Measurements from ENCODE around the gene CPEB4. TPM values are rescaled to one million over a fixed set of nuclear protein-coding genes. Genes with fewer than 3 reads are reported as not detected.

Gene CPEB4
- total RNA-seq, 1 experiment from 2014 or later = 8.3 TPM

DNA sequence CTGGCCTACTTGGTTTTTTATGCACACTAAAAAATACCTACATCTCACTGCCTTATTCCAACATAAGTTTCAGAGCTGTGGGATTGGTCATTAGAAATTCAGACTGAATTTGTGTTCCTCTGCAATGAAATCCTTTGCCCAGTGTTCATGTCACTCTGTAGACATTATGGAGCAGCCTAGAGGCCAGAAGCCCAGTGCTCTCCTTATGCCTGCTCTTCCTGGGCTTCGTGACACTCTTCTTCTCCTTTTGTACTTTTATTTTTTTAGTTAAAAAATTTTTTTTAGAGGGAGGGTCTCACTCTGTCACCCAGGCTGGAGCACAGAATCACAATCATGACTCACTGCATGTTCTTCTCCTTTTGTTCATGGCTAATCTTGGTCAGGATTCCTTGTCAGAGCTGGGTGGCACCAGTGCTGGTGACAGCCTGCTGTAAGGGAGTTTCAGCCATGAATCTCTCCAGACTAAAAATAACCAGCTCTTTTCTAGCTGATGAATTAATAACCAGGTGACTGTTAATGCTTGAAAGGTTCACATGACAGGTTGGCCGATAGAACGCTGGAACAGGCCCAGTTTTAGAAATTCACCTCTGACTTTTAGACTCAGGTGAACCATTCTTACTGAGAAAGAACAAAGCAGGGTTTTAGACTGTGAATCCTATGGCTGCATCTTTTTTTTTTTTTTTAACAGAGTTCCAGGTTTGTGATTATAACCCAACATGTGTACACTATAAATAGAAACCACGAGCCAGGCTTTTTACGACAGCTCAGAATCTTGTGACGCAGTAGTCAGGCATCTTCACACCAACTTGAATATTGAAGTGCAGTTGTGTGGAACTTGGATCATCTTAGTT is 66.7 kb downstream of the CPEB4 start:
- DNase-seq = no peak
- H3K4me3 ChIP-seq (ENCODE audit: insufficient read depth, low read depth, low read length) = no peak overlapping the region
- H3K36me3 ChIP-seq (replicated peaks; ENCODE audit: control insufficient read depth, insufficient read depth, low read length) = peaks cover 3% of the 10 kb centered on the region
- no peaks in the 10 kb centered on the region for H3K27me3 ChIP-seq (ENCODE audit: control insufficient read depth, insufficient read depth, low read length)

GRCh38 chr5:173960986-173961385 is 72.8 kb downstream of the CPEB4 start:
- H3K4me3 ChIP-seq (ENCODE audit: insufficient read depth, low read depth, low read length) = no peak overlapping the region
- no peak for DNase-seq
- H3K27me3 ChIP-seq (ENCODE audit: control insufficient read depth, insufficient read depth, low read length) = no peaks in the 10 kb centered on the region
- peaks cover under 1% of the 10 kb centered on the region; the same call in 1 of the 2 replicates for H3K36me3 ChIP-seq (replicated peaks; ENCODE audit: control insufficient read depth, insufficient read depth, low read length)

GRCh38 chr5:173961418-173961817 is 73.3 kb downstream of the CPEB4 start:
- Histone ChIP-seq H3K36me3 (replicated peaks; ENCODE audit: control insufficient read depth, insufficient read depth, low read length) (no peaks in the 10 kb centered on the region), H3K27me3 (ENCODE audit: control insufficient read depth, insufficient read depth, low read length) (no peaks in the 10 kb centered on the region), H3K4me3 (ENCODE audit: insufficient read depth, low read depth, low read length) (no peak overlapping the region)
- no peak for DNase-seq

DNA sequence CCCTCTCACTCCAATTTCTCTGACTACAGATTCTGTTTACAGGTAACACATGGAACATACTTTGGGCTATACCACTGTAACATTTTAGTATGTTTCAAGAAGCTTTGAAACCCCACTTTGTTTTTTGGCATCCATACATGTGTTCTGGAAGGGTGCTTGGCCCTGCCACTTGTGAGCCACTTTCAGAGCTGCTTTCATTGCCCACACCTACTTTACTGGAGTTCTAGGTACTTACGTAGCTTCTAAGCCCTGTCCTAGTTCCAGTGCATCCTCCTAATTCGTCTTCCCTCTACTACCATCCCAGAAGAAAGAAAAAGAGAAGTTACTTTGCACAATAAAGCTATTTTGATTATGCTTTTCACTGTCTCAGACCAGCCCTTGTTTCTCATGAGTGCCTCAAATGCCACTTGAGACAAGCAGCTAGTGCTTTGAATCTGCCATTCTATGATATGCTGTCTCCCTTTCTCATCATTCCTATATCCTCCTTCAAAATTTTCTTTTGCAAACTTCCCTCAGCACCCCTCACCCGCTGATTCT is 74.4 kb downstream of the CPEB4 start:
- no peak overlapping the region for H3K4me3 ChIP-seq (ENCODE audit: insufficient read depth, low read depth, low read length)

GRCh38 chr5:173963182-173963838 is 75.2 kb downstream of the CPEB4 start:
- Histone ChIP-seq H3K27me3 (ENCODE audit: control insufficient read depth, insufficient read depth, low read length) (no peaks in the 10 kb centered on the region), H3K4me3 (ENCODE audit: insufficient read depth, low read depth, low read length) (peak overlapping the region; percentile 24), H3K36me3 (replicated peaks; ENCODE audit: control insufficient read depth, insufficient read depth, low read length) (no peaks in the 10 kb centered on the region)
- peak; percentile 17 for DNase-seq

More for the DNA sequence above, 74.4 kb downstream of the CPEB4 start:
- no peaks in the 10 kb centered on the region for H3K27me3 ChIP-seq (ENCODE audit: control insufficient read depth, insufficient read depth, low read length)
- H3K36me3 ChIP-seq (replicated peaks; ENCODE audit: control insufficient read depth, insufficient read depth, low read length) = no peaks in the 10 kb centered on the region
- no peak for DNase-seq

GRCh38 chr5:173963867-173964441 is 75.8 kb downstream of the CPEB4 start:
- H3K4me3 ChIP-seq (ENCODE audit: insufficient read depth, low read depth, low read length) = peak overlapping the region; percentile 46
- H3K36me3 ChIP-seq (replicated peaks; ENCODE audit: control insufficient read depth, insufficient read depth, low read length) = no peaks in the 10 kb centered on the region
- peak; percentile 84 for DNase-seq
- no peaks in the 10 kb centered on the region for H3K27me3 ChIP-seq (ENCODE audit: control insufficient read depth, insufficient read depth, low read length)

DNA sequence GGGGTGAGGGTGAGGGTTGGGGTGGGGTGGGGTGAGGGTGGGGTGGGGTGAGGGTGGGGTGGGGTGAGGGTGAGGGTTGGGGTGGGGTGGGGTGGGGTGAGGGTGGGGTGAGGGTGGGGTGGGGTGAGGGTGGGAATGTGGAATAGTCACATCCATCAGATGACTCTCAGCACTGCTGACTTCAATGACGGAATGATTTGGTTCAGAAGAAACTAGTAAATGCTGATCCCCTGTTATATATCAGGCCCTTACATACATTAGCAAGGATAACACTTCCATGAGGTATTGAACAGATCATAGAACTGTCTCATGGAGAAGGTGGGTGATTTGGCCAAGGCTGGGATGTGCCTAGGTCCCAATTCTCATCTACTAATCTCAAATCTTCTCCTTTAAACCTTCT is 76.4 kb downstream of the CPEB4 start:
- Histone ChIP-seq H3K27me3 (ENCODE audit: control insufficient read depth, insufficient read depth, low read length) (no peaks in the 10 kb centered on the region), H3K36me3 (replicated peaks; ENCODE audit: control insufficient read depth, insufficient read depth, low read length) (no peaks in the 10 kb centered on the region), H3K4me3 (ENCODE audit: insufficient read depth, low read depth, low read length) (peak overlapping the region; percentile 33)
- DNase-seq = peak; percentile 13

GRCh38 chr5:173967241-173967640 is 79.1 kb downstream of the CPEB4 start:
- Histone ChIP-seq H3K36me3 (replicated peaks; ENCODE audit: control insufficient read depth, insufficient read depth, low read length) (no peaks in the 10 kb centered on the region), H3K4me3 (ENCODE audit: insufficient read depth, low read depth, low read length) (no peak overlapping the region), H3K27me3 (ENCODE audit: control insufficient read depth, insufficient read depth, low read length) (no peaks in the 10 kb centered on the region)
- DNase-seq = peak; percentile 10

DNA sequence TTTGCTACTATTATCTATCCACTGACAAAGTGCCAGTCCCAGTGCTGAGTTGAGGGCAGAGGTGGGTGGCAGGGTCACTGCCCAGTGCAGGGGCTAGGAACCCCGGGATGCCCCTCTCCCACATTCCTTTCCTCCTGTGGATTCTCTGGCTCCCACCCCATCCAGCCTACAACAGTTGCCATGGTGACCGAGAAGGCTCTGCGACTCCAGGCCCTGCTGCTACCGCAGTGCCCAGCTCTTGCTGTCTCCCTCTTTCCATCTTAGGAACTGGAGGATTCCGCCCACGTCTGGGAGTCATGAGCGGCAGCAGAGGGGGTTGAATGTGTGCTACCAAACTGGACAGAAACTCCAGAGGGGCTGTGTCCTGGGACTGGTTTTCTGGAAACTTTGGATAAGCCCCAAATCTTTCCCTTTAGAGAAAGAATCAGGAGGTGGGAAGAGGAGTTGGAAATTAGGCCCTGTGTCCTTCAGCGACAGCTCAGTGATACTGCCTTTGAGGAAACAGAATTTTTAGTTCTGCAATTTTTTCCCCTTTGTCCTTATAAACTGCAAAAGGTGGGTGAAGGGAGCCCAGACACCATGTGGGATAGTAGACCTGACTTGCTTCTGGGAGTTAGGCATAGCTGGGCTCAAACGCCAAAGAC is 80.1 kb downstream of the CPEB4 start:
- H3K4me3 ChIP-seq (ENCODE audit: insufficient read depth, low read depth, low read length) = no peak overlapping the region
- H3K36me3 ChIP-seq (replicated peaks; ENCODE audit: control insufficient read depth, insufficient read depth, low read length) = no peaks in the 10 kb centered on the region
- DNase-seq = peak; percentile 82
- H3K27me3 ChIP-seq (ENCODE audit: control insufficient read depth, insufficient read depth, low read length) = no peaks in the 10 kb centered on the region

- peak; percentile 35 for DNase-seq
- no peaks in the 10 kb centered on the region for H3K36me3 ChIP-seq (replicated peaks; ENCODE audit: control insufficient read depth, insufficient read depth, low read length)
- no peak overlapping the region for H3K4me3 ChIP-seq (ENCODE audit: insufficient read depth, low read depth, low read length)
- peaks cover 1% of the 10 kb centered on the region for H3K27me3 ChIP-seq (ENCODE audit: control insufficient read depth, insufficient read depth, low read length)
Observed at GRCh38 chr5:173969167-173970049, 81.3 kb downstream of the CPEB4 start.

GRCh38 chr5:173970878-173971650 is 82.9 kb downstream of the CPEB4 start:
- H3K27me3 ChIP-seq (ENCODE audit: control insufficient read depth, insufficient read depth, low read length) = peaks cover 1% of the 10 kb centered on the region
- H3K36me3 ChIP-seq (replicated peaks; ENCODE audit: control insufficient read depth, insufficient read depth, low read length) = no peaks in the 10 kb centered on the region
- no peak for DNase-seq
- H3K4me3 ChIP-seq (ENCODE audit: insufficient read depth, low read depth, low read length) = no peak overlapping the region

DNA sequence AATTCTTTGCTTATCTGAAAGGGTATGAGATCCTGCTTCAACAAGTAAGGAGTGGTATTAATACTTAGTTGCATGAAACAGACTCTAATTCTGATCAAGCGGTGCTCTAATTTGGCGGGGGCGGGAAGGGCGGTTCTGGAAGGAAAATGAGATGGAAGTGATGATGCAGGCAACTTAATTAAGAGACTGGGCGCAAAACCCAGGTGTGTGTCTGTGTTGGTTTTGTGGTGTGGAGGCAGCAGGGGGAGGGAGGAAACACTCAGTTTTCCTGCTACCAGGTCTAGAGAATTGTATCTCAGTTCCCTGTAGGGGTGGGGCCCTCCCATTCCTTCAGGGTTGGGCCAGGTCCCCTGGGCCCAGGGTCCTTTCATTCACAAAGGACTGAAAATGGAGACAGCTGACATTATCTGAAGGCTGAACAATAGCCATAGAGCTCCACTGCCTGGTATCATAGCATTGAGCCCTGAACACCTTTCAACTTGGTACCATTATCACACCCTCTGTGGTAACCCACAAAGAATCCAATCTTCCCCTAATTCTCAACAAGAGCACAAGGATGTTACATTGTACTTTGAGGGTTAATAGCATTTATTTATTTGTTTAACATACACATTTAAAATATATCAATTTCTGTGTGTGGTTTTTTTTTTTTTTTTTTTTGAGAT is 83.7 kb downstream of the CPEB4 start:
- Histone ChIP-seq H3K27me3 (ENCODE audit: control insufficient read depth, insufficient read depth, low read length) (peaks cover 1% of the 10 kb centered on the region), H3K4me3 (ENCODE audit: insufficient read depth, low read depth, low read length) (no peak overlapping the region), H3K36me3 (replicated peaks; ENCODE audit: control insufficient read depth, insufficient read depth, low read length) (no peaks in the 10 kb centered on the region)
- DNase-seq = no peak

- Histone ChIP-seq H3K36me3 (replicated peaks; ENCODE audit: control insufficient read depth, insufficient read depth, low read length) (no peaks in the 10 kb centered on the region), H3K27me3 (ENCODE audit: control insufficient read depth, insufficient read depth, low read length) (peaks cover 1% of the 10 kb centered on the region), H3K4me3 (ENCODE audit: insufficient read depth, low read depth, low read length) (peak overlapping the region; percentile 41; the same call in 1 of the 2 replicates)
- no peak for DNase-seq
Observed at GRCh38 chr5:173972607-173972924, 84.4 kb downstream of the CPEB4 start.
